Smooth muscle cell (in vitro differentiated cells): ENCODE data around the gene PRCD. TPM values are rescaled to one million over a fixed set of nuclear protein-coding genes. Genes with fewer than 3 reads are reported as not detected.

ENCODE experiments used
- DNase-seq: peaks from one replicate; lab custom pipeline; 2025; ENCODE audit not compliant: unreplicated experiment; lab: John Stamatoyannopoulos, UW
- H2AFZ ChIP-seq: fragments of 200-600 bp; sonication (generic); 2 replicates; pipeline ENCODE4 v1.6.0; 2016; ENCODE audit warnings: antibody characterized with exemption, low read depth, mild to moderate bottlenecking
- H3F3A ChIP-seq: fragments of 200-600 bp; sonication (generic); 2 replicates; pipeline ENCODE4 v1.6.0; 2017; ENCODE audit warnings: antibody characterized with exemption, low read depth
- H3K27ac ChIP-seq: fragments of 200-600 bp; sonication (generic); 2 replicates; pipeline ENCODE4 v1.5.1; 2016; ENCODE audit warnings: low read depth, mild to moderate bottlenecking
- H3K27me3 ChIP-seq: fragments of 200-600 bp; sonication (generic); 2 replicates; pipeline ENCODE4 v1.6.1; 2016; ENCODE audit warnings: low read depth, mild to moderate bottlenecking
- H3K36me3 ChIP-seq: fragments of 200-600 bp; sonication (generic); 2 replicates; pipeline ENCODE4 v1.5.1; 2016; ENCODE audit warnings: low read depth
- H3K4me1 ChIP-seq: fragments of 200-600 bp; sonication (generic); 2 replicates; pipeline ENCODE4 v1.5.1; 2016; ENCODE audit warnings: low read depth
- H3K4me2 ChIP-seq: fragments of 200-600 bp; sonication (generic); 2 replicates; pipeline ENCODE4 v1.6.0; 2016; ENCODE audit warnings: mild to moderate bottlenecking
- H3K4me3 ChIP-seq: fragments of 200-600 bp; sonication (generic); 2 replicates; pipeline ENCODE4 v1.5.1; 2016; ENCODE audit warnings: mild to moderate bottlenecking
- H3K79me2 ChIP-seq: fragments of 200-600 bp; sonication (generic); 2 replicates; pipeline ENCODE4 v1.6.0; 2016; ENCODE audit warnings: low read depth, mild to moderate bottlenecking
- H3K9ac ChIP-seq: fragments of 200-600 bp; sonication (generic); 2 replicates; pipeline ENCODE4 v1.6.0; 2016; ENCODE audit warnings: low read depth
- H3K9me3 ChIP-seq: fragments of 200-600 bp; sonication (generic); replicated peaks from 2 replicates; pipeline ENCODE4 v1.5.1; 2016; ENCODE audit warnings: low read depth
- H4K20me1 ChIP-seq: fragments of 200-600 bp; sonication (generic); 2 replicates; pipeline ENCODE4 v1.6.0; 2016; ENCODE audit warnings: low read depth
- WGBS: methylation state at CpG from one replicate; pipeline ENCODE4 v1.1.7; 2016; ENCODE audit warnings: low lambda C conversion rate; 5-methylcytosine and 5-hydroxymethylcytosine counted together
- polyA plus RNA-seq: library from polyadenylated mRNA; unstranded; fragments of >200 nt; fragmentation: Nextera tagmentation; extraction: Ambion mirVana; gene quantifications from 2 replicates; pipeline ENCODE4 v1.2.1, GENCODE V29; 2016
- total RNA-seq: library from RNA; depleted of rRNA; stranded (reverse); fragments of >200 nt; gene quantifications from 2 replicates; pipeline ENCODE4 v1.2.3, GENCODE V29; 2014
- TF ChIP-seq, protein P1 (sequence below): fragments of 200-600 bp; sonication (generic); IDR thresholded peaks from 2 replicates; pipeline ENCODE4 v1.5.1; 2017; ENCODE audit warnings: borderline replicate concordance, mild to moderate bottlenecking, antibody characterized with exemption; ENCODE audit not compliant: insufficient read depth, poor library complexity, severe bottlenecking

The PRCD gene
- total and polyA plus RNA-seq, 2 experiments from 2014 or later = 0.31 to 5.8 TPM

GRCh38 chr17:76560036-76560876, 20.4 kb downstream of the PRCD start:
- Histone ChIP-seq H3K27me3 (no peaks in the 10 kb centered on the region), H3F3A (peaks cover 17% of the 10 kb centered on the region), H4K20me1 (peaks cover 68% of the 10 kb centered on the region), H3K79me2 (peaks cover 37% of the 10 kb centered on the region), H3K27ac (no peak overlapping the region), H3K4me1 (peaks cover 8% of the 10 kb centered on the region), H3K4me3 (no peak overlapping the region), H3K9me3 (no peaks in the 10 kb centered on the region), H2AFZ (no peak overlapping the region), H3K9ac (no peak overlapping the region), H3K4me2 (peak overlapping the region; percentile 95), H3K36me3 (no peaks in the 10 kb centered on the region)
- 86% methylated on average over 10 of the region's 10 CpGs for WGBS
- TF ChIP-seq, protein P1, sequence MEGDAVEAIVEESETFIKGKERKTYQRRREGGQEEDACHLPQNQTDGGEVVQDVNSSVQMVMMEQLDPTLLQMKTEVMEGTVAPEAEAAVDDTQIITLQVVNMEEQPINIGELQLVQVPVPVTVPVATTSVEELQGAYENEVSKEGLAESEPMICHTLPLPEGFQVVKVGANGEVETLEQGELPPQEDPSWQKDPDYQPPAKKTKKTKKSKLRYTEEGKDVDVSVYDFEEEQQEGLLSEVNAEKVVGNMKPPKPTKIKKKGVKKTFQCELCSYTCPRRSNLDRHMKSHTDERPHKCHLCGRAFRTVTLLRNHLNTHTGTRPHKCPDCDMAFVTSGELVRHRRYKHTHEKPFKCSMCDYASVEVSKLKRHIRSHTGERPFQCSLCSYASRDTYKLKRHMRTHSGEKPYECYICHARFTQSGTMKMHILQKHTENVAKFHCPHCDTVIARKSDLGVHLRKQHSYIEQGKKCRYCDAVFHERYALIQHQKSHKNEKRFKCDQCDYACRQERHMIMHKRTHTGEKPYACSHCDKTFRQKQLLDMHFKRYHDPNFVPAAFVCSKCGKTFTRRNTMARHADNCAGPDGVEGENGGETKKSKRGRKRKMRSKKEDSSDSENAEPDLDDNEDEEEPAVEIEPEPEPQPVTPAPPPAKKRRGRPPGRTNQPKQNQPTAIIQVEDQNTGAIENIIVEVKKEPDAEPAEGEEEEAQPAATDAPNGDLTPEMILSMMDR = no peak
- no peak for DNase-seq

GRCh38 chr17:76560877-76561221, 21.0 kb downstream of the PRCD start:
- Histone ChIP-seq H3K4me2 (peak overlapping the region; percentile 24), H3K27ac (no peak overlapping the region), H2AFZ (no peak overlapping the region), H3K4me1 (peaks cover 8% of the 10 kb centered on the region), H3K36me3 (no peaks in the 10 kb centered on the region), H3K79me2 (peaks cover 37% of the 10 kb centered on the region), H3K9ac (no peak overlapping the region), H3K27me3 (no peaks in the 10 kb centered on the region), H3K9me3 (no peaks in the 10 kb centered on the region), H4K20me1 (peaks cover 74% of the 10 kb centered on the region), H3F3A (peaks cover 17% of the 10 kb centered on the region), H3K4me3 (no peak overlapping the region)
- 96% methylated on average over 6 of the region's 6 CpGs for WGBS
- no peak for DNase-seq
- TF ChIP-seq, protein P1 = no peak

- Histone ChIP-seq H3K9ac (no peak overlapping the region), H3K4me1 (peaks cover 8% of the 10 kb centered on the region), H3K4me3 (no peak overlapping the region), H3K27ac (no peak overlapping the region), H3K79me2 (peaks cover 37% of the 10 kb centered on the region), H3K4me2 (peak overlapping the region; percentile 24), H3K36me3 (no peaks in the 10 kb centered on the region), H3K27me3 (no peaks in the 10 kb centered on the region), H3K9me3 (no peaks in the 10 kb centered on the region), H4K20me1 (peaks cover 79% of the 10 kb centered on the region), H2AFZ (no peak overlapping the region), H3F3A (peaks cover 17% of the 10 kb centered on the region)
- TF ChIP-seq, protein P1 = no peak
- 48% methylated on average over 7 of the region's 7 CpGs for WGBS
- DNase-seq = no peak
Observed at GRCh38 chr17:76561332-76561731, 21.5 kb downstream of the PRCD start.
